H4 (cell line): ENCODE data around the gene SLC36A2. TPM values are rescaled to one million over a fixed set of nuclear protein-coding genes. Genes with fewer than 3 reads are reported as not detected.
"Not testable (repeated sequence)": the region's sequence is repeated elsewhere in the genome, so short reads cannot be mapped to it uniquely, and the experiment has no call there.

ENCODE experiments used
- DNase-seq: peaks from one replicate; pipeline ENCODE4 v3.0.0-alpha.2; 2015; ENCODE audit warnings: low spot score
- total RNA-seq: library from RNA; depleted of rRNA; stranded (reverse); fragments of >200 nt; shearing (Covaris generic); gene quantifications from 2 replicates; pipeline ENCODE4 v1.2.3, GENCODE V29; 2014

Gene SLC36A2
- total RNA-seq, 1 experiment from 2014 or later = 0.14 TPM

GRCh38 chr5:151326266-151326665, 21.1 kb downstream of the SLC36A2 start:
- DNase-seq = no peak

- DNase-seq = no peak
Measured at GRCh38 chr5:151320481-151320880, 26.9 kb downstream of the SLC36A2 start.

DNA sequence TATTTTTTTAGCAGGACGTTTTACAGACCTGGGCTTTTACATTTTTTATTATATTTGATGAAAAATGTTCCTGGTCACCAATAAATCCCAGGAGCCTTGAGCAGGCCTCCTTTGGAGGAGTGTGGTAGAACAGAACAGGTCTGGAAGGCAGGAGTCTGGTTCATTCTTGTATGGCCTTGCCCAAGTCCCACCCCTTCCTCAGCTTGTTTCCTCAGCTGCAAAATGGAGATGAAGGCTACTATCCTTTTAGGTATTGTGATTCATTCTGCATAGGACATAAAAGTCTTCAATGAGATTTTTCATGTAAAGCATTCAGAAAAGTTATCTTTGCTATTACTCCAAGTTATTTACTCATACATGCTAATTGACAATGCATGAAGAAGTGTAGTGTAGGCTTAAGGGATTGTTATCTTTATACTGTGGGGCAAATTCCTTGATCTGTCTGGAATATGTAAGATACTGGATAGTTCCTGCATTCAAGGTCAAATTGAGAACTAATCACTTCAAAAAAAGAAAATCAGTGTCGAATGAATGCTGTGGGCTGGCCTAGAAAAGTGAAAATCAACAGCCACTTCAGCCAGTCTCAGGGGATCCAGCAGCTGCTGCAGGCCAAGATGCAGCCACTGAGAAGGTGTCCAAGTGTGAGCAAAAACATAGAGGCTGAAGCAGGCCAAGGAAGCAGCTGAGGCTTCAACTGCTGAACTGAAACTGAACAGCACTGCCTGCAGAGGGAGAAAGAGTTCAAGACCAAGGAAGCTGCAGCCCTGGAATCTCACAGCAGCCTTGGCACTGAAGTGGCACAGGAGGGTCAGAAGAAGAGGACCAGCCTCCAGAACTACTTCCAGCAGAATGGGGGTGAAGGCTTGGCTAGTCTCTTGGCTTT, 28.3 kb downstream of the SLC36A2 start:
- peak; percentile 42 for DNase-seq

DNA sequence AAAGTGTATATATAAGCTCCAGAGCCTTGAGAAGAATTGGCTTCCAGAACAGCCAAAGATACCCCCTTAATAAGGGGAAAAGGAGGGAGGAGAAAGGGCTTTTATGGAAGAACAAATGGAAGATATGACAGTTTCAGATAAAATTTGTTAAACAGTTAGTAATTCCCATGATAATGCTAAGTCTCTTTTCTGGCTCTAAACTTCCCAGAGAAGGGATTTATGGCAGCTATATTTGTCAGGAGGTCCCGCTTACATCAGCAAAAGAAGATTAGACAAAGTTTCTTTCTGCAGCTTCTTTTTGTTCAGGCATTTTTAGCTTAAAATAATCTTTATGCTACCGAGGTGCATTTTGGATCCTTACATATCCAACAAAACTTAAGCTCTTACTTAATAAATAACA, 29.5 kb downstream of the SLC36A2 start:
- DNase-seq = no peak

DNA sequence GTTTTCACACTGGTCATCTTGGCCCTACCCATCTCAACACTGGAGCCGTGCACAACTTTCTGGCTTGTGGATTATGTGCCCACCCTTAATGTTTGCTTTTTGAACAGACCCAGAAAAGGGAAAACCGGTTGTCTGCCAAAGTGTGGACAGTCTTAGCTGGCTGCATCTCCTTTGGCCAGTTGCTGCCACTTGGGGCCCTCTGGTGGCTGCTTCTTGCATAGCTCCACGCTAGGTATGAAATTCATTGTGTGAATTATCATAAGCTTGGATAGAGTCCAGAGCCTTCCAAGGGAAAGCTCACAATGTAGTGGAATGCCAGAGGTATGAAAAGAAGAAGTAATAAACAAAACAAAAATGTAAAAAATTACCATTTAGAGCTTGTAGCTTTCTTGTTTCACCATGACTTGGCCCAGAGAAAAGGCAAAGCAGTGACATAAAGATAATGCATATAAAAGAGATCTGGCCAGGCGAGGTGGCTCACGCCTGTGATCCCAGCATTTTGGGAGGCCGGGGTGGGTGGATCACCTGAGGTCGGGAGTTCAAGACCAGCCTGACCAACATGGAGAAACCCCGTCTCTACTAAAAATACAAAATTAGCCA, 31.3 kb downstream of the SLC36A2 start:
- DNase-seq = peak; percentile 25

- no peak for DNase-seq
Measured at GRCh38 chr5:151313357-151313756, 34.0 kb downstream of the SLC36A2 start.

- no peak for DNase-seq
Measured at GRCh38 chr5:151312756-151313324, 34.5 kb downstream of the SLC36A2 start.

GRCh38 chr5:151310932-151311331, 36.4 kb downstream of the SLC36A2 start:
- no peak for DNase-seq

DNA sequence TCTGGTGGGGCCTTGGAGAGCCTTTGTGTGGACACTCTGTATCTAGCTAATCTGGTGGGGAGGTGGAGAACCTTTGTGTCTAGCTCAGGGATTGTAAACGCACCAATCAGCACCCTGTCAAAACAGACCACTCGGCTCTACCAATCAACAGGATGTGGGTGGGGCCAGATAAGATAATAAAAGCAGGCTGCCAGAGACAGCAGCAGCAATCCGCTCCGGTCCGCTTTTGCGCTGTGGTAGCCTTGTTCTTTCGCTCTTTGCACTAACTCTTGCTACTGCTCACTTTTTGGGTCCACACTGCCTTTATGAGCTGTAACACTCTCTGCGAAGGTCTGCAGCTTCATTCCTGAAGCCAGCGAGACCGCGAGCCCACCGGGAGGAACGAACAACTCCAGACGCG, 37.5 kb downstream of the SLC36A2 start:
- not testable (repeated sequence) for DNase-seq

- not testable (repeated sequence) for DNase-seq
Measured at GRCh38 chr5:151309266-151309665, 38.1 kb downstream of the SLC36A2 start.

DNA sequence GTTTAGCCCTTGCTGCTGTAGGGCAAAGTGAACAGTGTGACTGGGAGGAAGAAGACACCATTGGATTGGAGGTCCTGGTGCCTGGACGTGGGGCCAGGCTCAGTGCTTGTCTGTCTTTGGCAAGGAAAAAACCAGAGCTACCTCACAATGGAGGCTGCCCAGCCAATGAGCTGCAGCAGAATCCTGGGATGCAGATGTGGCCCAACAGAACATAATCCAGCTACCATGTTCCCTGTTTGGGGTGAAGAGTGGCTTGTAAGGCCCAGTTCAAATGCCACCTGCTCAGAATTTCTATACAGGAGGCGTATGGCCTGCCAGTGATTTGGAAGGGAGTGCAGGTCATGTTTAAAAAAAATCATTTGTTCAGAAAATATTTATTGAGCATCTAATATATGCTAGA, 43.7 kb downstream of the SLC36A2 start, which contains the start of gene SLC36A3:
Gene SLC36A3, minus strand, starts transcription at position 101 of the 400 bp plus-strand sequence. CDS start 412 bp downstream, outside the sequence.
- DNase-seq = no peak

DNA sequence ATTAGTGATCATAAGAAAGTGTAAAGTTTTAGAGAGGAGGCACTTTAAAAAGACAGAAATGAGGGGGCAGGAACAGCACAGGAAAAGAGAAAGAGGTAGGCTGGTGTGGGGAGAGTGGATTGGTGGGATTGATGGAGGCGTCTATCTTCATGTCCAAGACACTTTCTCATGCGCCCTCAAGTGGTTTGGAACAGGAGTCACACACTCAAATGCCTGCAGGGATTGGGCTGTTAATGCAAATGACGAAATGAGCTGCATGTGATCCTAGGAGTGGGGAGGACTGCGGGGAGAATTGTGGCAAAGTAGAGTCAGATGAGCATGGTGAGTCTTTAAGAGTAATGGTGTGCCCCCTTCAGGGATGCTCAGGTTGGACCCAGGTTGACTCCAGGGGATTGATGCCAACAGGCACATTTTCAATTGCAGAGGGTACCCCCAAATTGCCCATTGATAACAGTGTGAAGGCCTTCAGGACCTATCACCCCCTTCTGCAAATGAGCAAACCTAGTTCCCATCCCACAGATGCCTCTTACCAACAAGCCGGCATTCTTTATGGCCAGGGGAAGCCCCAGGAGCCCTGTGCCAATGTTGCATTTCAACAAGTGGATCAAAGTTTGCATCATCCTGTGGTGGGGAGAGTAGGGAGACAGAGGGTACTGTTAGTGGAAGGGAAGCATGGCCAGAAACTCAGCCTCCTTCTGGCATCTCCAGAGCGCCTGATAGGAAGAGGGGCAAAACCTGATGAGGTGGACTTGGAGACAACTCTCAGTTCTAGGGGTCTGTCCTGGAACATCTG, 49.1 kb downstream of the SLC36A2 start:
- peak; percentile 44 for DNase-seq

- DNase-seq = no peak
Measured at GRCh38 chr5:151296974-151297373, 50.4 kb downstream of the SLC36A2 start.

GRCh38 chr5:151296478-151296830, 50.9 kb downstream of the SLC36A2 start:
- DNase-seq = no peak

DNA sequence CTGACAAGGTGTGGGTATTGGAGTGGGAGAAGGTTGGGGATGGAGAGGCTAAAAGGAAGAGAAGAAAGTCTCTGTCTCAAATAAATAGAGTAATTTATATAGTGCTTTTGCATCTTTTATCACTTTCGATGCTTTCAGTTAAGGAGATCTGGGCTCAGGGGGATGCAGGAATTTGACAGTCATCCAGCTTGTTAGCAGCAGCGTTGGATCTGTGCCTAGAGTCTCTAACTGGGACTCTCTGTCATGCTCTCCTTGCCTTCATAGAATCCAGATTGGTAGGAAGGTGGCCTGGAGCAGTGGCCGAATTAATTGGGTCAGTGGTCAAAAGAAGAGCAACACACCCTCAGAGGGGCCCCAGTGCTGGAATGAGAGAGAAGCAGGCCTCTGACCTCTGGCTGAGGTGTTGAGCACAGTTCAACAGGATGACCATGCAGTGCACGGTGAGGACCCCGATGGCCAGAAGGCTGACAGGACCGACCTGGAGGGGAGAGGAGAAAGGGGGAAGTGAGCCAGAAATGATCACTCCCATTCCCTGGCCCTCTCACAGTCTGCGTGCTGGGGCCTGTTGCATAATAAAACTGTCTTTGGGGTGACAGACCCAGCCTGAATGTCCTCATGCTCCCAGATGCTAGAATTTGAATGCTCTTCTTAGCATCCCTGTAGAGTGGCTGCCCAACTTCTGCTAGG, 51.4 kb downstream of the SLC36A2 start:
- no peak for DNase-seq

DNA sequence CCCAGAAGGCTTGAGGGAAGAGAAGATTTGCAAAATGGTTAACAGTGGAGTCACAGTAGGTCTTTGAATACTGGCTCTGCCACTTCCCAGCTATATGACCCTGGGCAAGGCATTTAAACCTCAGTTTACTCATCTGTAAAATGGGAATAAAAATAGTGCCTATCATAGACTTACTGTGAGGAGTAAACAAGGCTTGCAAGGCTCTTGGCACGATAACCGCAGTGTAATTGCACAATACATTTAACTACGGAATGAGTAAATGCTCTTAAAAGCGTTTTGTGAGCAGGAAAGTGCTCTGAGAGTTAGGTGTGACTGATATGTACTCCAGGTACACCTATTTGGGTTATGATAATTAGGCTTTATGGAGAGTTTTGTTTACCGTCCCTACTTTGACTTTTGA, 52.2 kb downstream of the SLC36A2 start:
- peak; percentile 45 for DNase-seq

DNA sequence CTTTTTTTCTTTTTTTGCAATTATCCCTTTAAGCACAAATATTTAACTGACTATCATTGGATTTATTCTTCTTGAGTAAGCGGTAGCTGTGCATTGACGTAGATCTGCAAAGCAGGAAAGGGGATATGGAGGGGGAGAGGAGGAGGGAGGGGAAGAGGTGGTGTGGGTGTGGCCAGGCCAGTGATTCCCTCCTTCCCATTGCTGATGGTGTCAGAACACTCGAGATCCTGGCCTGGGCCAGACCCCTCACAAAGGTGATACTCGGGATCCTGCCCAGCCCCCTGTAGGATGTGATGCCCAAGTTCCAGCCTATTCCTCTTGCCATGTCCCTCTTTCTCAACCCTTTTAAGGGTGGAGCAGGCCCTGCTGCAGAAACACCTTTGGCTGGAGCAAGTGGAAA, 53.7 kb downstream of the SLC36A2 start:
- DNase-seq = no peak

- DNase-seq = no peak
Measured at GRCh38 chr5:151288180-151288579, 59.2 kb downstream of the SLC36A2 start.

DNA sequence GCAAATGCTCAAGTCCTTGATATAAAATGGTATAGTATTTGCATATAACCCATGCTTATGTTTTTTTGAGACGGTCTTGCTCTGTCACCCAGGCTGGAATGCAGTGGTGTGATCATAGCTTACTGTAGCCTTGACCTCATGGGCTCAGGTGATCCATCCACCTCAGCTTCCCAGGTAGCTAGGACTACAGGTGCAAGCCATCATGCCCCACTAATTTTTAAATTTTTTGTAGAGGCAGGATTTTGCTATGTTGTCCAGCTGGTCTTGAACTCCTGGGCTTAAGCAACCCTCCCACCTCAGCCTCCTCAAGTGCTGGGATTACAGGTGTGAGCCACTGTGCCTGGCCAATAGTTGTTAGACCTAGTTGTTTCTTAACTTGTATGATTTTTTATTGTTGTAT, 61.1 kb downstream of the SLC36A2 start:
- DNase-seq = no peak

DNA sequence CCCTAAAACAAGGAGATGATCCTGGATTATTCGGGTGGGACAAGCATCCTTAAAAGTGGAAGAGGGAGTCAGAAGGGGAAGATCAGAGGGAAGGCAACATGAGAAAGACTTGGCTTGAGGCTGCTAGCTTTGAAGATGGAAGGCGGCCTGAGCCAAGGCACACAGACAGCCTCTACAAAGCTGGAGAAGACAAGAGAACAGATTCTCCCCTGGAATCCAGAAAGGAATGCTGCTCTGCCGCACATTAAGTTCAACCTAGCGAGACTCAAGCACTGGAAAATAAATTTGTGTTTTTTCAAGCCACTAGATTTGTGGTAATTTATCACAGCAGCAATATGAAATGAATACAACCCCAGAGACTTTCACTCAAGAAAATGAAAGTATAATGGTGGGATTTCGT, 61.7 kb downstream of the SLC36A2 start:
- no peak for DNase-seq

- DNase-seq = no peak
Measured at GRCh38 chr5:151284392-151284967, 62.9 kb downstream of the SLC36A2 start.
